GM21576 (cell line): ENCODE measurements around the gene RRP12.
"Not testable (repeated sequence)": the region's sequence is repeated elsewhere in the genome, so short reads cannot be mapped to it uniquely, and the experiment has no call there.

Experiments
- ATAC-seq: cut with Tn5 transposase; IDR thresholded peaks from one replicate; pipeline ENCODE4 v1.9.1; 2021; ENCODE audit warnings: mild to moderate bottlenecking, moderate library complexity; ENCODE audit not compliant: unreplicated experiment

The RRP12 gene, protein sequence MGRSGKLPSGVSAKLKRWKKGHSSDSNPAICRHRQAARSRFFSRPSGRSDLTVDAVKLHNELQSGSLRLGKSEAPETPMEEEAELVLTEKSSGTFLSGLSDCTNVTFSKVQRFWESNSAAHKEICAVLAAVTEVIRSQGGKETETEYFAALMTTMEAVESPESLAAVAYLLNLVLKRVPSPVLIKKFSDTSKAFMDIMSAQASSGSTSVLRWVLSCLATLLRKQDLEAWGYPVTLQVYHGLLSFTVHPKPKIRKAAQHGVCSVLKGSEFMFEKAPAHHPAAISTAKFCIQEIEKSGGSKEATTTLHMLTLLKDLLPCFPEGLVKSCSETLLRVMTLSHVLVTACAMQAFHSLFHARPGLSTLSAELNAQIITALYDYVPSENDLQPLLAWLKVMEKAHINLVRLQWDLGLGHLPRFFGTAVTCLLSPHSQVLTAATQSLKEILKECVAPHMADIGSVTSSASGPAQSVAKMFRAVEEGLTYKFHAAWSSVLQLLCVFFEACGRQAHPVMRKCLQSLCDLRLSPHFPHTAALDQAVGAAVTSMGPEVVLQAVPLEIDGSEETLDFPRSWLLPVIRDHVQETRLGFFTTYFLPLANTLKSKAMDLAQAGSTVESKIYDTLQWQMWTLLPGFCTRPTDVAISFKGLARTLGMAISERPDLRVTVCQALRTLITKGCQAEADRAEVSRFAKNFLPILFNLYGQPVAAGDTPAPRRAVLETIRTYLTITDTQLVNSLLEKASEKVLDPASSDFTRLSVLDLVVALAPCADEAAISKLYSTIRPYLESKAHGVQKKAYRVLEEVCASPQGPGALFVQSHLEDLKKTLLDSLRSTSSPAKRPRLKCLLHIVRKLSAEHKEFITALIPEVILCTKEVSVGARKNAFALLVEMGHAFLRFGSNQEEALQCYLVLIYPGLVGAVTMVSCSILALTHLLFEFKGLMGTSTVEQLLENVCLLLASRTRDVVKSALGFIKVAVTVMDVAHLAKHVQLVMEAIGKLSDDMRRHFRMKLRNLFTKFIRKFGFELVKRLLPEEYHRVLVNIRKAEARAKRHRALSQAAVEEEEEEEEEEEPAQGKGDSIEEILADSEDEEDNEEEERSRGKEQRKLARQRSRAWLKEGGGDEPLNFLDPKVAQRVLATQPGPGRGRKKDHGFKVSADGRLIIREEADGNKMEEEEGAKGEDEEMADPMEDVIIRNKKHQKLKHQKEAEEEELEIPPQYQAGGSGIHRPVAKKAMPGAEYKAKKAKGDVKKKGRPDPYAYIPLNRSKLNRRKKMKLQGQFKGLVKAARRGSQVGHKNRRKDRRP (N-terminal part only)

DNA sequence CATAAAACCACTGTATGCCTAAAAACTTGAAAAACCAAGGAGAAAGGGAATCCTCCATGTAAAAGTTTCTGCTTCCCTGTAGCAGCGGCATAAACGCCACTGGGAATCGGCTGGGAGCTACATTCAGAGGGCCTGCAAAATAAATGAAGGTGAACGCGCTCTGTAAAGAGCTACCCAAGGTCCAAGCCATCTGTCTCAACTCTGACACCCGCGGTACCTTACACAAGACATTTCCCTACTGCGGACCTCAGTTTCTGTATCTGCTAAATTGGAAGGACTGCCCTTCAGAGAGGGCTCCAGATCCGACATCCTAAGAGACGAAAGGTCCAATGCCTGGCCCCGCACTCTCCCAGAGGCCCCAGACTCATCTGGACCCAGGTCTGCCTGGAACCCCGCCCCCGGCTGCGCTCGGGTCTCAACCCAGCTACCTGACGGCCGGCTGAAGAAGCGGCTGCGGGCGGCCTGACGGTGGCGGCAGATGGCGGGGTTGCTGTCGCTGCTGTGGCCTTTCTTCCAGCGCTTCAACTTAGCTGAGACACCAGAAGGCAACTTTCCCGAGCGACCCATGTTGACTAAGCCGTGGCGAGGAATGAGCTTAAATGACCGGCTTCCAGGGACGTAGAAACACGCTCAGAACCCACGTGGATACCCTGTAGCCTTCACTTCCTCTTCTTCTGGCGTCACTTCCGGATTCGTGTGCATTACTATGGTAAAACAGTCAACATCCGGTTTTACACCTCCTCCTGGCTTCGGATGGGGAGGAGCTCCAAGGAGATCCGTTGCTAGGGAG lies at the start of gene RRP12:
TSS of gene RRP12 (minus strand) at position 676 of the 790 bp plus-strand sequence. CDS start at position 567, 109 bp downstream.
- ATAC-seq = peak; percentile 93

DNA sequence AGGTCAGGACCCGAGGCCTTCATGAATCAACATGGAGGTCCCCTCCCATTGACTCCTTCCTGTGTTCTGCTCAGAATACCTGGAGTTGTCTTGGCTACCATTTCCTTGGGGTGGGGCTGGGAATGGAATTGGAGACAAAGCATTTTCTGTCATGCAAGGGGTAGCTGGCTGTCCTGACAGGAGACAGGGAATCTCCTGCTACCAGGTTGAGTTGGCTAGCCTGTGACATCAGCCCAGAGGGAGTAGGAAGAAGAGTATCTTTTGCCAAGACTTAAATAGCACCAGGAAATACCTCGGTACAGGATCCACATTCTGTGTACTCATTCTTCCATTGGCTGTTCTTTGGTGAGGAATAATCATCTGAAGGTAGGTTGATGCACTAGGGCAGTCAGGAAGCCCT lies 49.7 kb upstream of the RRP12 start:
- no peak for ATAC-seq

DNA sequence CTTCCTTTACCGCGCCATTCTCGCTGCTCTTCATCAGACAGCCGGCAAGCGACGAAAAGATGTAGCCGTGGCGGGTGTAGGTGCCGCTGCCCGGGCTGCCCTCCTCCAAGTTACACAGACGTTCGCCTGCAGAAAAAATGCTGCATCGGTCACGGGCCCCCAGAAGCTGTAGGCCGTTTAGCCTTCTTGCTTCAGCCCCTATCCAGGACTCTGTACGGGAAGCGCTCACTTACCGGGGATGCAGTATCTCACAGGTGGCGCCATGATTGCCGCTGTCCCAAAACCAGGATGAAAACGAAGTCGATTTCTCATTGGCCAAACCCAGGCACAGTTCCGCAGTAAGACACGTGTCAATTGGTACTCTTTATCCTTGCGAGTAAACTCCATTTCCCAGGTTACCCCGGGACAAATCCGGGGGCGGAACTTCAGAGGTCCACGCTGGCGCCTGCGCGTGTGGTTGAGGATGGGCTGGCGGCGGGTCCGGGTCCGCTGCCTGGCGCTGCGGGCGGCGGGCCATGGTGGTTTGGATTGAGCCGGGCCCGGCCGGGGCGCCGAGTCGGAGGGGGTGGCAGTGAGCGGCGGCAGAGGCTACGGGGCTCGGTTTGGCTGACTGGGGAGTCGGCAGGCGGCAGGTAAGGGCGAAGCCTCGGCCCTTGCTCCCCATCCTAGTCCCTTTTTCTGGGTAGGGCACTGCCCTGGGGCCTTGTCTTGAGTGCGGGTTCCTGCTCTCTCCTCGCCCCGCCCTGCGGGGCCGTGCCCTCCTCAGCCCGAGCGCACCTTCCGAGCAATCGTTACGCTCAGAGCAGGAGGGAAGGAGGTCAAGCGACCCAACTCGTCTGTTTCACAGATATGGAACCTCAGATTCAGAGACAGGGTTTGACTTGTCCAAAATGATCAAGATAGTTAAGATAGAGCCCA lies 44.8 kb upstream of the RRP12 start, which contains the start of the genes EXOSC1 and ZDHHC16:
TSS of gene EXOSC1 (minus strand) at position 285 of the 918 bp plus-strand sequence. CDS start at position 264, 21 bp downstream.
TSS of gene ZDHHC16 (plus strand) at position 454 of the 918 bp plus-strand sequence. CDS start 5,501 bp downstream, outside the sequence.
- peak; percentile 90 for ATAC-seq

DNA sequence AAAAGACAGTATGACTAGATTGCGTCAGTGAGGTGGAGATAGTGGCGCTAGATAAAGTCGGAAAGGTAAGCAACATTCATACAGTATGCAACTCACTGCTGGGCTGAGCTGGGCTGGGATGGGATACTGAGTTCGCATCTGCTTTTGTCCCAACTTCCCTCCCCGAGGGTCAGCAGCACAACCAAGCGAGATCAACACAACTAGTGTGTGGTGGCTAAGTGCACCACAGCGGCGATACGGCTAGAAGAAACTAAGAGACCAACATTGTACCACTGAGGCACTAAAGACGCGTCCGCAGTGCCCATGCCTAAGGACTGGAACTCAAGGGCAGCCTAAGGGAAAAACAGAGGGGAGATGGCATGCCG lies 44.2 kb upstream of the RRP12 start:
- no peak for ATAC-seq

DNA sequence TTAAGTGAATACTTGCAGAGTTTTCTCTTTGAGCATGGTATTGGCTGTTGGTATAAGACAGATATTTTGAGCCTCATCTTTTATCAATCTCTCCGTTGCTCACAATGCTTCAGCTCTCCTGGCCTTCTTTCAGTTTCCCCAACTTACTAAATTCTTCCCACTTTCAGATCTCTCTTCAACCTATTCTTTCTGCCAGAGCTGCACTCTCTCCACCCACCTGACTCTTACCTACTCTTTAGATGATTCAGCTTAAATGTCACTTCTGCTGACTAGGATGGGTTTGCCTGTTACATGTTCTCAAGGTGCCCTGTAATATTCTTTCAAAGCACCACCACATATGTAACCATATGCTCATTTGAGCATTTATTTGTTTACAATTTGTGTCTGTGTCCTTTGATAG lies 43.1 kb upstream of the RRP12 start:
- no peak for ATAC-seq

DNA sequence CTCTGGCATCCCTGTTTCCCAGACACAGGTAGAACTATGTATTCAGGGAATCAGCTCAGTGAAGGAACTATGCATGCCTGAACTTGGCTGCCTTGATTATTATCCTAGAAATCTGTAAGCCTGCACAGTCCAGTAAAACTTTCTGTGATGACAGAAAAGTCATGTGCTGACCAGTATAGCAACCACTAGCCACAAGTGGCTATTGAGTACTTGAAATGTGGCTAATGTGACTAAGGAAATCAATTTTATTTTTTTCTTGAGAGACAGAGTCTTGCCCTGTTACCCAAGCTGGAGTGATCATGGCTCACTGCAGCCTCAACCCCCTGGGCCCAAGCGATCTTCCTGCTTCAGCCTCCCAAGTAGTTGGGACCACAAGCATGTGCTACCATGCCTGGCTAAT lies 41.1 kb upstream of the RRP12 start:
- no peak for ATAC-seq

DNA sequence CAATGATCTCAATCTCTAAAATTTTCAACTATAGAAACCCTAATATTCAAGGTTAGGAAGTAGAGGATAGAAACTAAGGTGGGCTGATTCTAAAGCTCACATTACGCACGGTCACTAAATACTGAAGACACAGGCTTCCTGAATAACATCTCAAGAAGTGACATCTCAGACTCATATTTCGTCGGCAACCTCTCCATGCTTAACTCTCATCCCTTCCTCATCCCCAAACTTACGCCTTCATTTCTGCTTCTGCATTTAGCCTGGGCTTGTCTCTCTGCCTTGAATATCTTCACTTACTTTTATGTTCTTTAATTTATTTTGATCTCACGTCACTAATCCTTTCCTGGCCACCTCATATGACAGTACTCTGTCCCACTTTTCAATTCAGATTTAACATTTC lies 34.1 kb upstream of the RRP12 start:
- ATAC-seq = no peak

DNA sequence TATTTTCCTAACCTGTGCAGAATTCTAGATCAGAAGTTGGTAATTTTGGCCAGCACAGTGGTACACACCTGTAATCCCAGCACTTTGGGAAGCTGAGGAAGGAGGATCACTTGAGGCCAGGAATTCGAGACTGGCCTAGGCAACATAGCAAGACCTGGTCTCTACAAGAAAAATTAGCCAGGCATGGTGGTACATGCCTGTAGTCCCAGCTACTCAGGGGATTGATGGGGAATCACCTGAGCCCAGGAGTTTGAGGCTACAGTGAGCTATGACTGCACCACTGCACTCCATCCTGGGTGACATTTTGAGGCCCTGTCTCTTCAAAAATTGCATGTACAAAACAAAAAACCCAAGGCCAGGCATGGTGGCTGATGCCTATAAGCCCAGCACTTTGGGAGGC lies 33.4 kb upstream of the RRP12 start:
- no peak for ATAC-seq

DNA sequence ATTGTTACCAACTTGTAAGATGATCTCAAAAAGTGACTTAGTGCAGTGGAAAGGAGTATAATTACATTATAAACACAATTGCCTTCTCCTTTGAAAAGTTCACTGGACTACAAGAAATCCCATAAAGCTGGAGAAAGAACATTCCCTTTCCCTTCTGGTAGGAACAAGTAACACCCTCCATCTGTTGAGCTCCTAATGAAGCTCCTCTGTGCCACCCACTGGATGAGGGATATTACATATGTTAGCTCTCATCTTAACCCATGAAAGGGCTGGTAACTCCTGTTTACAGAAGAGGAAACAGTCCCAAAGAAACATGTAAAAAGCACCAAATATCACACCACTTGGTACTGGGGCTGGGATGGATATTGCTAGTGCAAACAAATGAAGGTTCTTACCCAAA lies 32.9 kb upstream of the RRP12 start:
- ATAC-seq = no peak

DNA sequence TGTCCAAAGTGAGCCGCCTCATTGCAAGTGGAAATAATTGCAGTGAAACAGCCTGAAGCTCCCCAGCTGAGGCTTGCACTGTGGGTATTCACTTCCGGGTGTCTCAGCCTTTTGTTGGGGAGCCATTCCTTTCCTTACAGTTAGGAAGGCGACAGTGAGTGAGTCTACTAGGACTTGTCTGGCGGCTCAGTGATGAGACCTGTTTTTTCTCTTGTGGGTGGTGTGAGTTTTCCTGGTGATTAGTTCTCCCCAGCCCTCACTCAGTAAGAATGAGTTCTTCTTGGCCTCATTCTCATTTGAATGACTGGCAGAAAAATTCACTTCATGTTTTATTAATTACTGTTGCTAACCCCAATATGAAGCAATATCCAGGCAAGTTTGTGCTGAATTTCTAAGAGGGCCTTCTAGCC lies 27.4 kb upstream of the RRP12 start:
- no peak for ATAC-seq

DNA sequence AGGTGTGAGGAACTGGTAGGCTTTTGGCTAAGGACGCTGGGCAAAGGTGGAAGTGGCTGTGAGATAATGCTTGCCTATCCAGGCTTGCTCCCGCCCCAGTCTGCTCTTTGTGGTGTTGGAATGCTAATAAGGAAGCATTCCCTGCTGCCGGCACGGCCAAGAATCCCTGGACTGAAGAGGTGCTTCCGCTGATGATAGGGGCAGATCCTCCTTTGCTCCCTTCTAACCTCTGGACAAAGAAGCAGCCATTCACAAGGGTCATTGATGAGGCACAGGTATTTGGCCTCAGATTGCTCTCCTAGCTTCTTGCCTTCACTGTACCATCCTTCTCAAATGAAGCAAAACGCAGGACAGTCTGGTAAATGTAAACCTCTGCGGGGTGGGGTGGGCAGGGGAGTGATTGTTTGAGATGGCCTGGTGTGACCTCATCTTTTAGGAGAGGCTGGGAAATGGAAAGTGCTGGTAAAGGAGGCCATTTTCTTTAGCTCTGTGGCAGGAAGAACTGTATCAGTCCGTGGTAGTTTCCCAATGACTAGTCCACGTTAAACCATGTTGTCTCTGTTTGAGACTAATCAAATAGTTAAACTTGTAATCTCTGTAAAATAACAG lies 26.5 kb upstream of the RRP12 start:
- ATAC-seq = no peak

DNA sequence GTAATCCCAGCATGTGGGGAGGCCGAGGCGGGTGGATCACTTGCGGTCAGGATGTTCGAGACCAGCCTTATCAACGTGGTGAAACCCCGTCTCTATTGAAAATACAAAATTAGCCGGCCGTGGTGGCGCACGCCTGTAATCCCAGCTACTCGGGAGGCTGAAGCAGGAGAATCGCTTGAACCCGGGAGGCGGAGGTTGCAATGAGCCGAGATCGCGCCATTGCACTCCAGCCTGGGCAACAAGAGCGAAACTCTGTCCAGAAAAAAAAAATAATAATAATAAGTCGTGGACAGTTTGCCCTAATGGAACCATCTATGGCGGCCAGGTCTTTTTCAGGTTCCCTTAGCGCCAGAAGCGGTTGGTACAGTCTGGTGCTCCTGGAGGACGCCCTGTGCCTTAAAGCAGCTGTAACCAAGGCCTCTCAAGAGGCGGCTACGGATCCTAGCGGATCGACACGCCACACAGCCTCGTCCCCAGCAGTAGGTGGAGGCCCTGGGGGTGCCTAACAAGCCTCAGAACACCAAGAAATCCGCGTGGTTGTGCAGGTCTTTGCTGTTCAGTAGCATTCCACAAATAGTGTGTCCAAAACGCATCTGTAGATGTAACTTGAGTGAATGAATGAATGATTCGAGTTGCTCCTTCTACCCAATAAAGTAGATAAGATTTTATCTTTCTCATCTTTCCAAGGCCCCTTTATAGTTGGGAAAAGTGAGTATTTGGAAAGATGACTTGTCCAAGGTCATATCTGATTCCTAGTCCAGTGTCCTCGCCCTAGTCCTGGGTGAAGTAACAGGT lies 25.8 kb upstream of the RRP12 start:
- no peak for ATAC-seq

DNA sequence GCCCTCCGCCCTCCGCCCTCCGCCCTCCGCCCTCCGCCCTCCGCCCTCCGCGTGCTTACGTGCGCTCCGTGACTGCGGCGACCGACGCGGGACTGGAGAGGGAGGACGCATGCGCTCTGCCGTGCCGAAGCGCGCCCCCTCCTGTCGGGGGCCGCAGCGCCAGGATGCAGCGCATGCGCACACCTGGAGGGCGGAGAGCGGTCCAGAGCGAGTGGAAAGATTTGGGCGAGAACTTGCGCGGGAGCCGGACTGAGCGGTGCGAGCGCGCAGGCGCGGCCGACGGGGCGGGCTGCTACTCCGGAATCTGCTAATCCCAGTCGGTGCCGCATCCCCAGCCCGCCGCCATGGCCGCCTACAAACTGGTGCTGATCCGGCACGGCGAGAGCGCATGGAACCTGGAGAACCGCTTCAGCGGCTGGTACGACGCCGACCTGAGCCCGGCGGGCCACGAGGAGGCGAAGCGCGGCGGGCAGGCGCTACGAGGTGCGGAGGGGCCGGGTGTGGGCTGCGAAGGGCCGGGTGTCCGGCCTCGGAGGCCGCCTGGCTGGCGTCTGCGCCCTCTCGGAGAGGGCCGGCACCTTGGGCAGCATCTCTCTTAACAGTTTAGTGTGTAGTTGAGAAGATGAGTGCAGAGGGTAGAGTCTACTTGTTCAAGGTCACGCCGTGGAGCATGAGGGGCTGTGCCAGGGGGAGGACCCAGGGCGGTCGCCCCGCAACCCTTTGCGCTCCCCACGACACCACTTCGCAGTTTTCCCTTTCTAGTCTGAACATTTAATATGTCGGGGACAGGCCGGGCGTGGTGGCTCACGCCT lies 25.0 kb upstream of the RRP12 start, which contains the start of gene PGAM1:
TSS of gene PGAM1 (plus strand) at position 228 of the 812 bp plus-strand sequence. CDS start at position 345, 117 bp downstream.
- peak; percentile 77 for ATAC-seq

DNA sequence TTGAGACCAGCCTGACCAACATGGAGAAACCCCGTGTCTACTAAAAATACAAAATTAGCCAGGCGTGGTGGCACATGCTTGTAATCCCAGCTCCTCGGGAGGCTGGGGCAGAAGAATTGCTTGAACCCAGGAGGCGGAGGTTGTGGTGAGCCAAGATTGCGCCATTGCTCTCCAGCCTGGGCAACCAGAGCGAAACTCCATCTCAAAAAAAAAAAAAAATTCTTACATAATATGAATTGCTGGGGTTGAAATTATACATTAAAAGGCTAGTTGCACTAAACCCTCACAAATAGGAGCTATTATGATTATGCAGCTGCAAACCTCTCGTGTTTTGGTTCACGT lies 22.6 kb upstream of the RRP12 start:
- ATAC-seq = not testable (repeated sequence)

DNA sequence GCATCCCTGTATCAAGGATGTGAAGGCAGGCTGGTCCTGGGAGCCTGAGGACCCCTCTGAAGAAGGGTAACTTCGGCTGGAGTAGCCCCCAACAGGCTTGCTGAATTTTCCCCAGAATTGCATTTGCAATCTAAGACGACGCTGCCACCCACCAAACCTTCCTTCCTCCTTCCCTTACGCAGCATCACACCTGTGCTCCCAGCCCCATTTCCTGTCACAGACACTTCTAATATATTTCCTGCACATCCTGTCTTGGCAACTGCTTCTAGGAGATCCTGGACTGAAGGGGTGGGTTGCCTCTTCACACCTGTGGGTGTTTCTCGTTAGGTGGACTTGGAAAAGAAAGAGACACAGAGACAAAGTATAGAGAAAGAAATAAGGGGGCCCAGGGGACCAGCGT lies 15.4 kb upstream of the RRP12 start:
- ATAC-seq = no peak

DNA sequence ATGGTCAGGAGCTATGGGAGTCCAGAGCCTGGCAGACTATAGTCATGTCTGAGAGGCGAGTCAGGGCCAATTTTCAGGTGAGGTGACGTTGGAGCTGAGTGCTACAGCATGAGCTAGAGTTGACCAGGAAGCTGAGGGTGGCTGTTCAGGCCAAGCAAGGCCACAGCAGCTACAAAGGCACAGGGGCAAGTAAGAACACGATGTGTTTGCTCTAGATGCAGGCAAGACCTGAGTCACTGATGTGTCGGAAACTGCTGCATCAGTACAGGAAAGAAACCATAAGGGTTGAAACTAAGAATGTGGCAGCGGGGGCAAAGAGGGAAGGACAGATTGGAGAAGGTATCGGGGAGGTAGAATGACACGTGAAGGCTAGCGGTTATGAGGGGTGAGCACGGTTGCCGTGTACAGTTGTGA lies 11.8 kb upstream of the RRP12 start:
- no peak for ATAC-seq

DNA sequence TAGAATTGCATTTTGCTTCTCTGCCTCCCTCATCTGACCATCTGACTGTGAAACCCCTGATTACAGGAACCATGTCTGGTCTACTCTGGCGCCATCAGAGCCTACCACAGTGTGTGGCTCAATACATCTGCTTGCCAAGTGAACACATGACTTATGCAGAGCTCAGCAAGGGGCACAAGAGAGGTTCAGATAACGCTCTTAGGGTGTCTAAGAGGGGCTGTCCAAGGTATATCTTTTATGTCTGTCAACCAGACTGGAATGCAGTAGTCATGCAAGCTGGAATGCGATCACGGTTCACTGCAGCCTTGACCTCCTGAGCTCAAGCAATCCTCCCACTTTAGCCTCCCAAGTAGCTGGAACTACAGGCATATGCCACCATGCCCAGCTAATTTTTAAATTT lies 10.3 kb upstream of the RRP12 start:
- no peak for ATAC-seq
